GM12878 (cell line): ENCODE data around the gene BCAS3.

ENCODE experiments used
- CTCF ChIP-seq, 3 experiments: IDR thresholded peaks in 2 of 3; conservative IDR thresholded peaks in 1 of 3; 2 replicates each; pipeline ENCODE4 v1.5.1; 2011; ENCODE audit warnings: low read depth in 3 of 3, low read length in 3 of 3, mild to moderate bottlenecking in 3 of 3, control low read depth in 2 of 3, moderate library complexity in 2 of 3, inconsistent platforms in 1 of 3, mixed read lengths in 1 of 3; ENCODE audit not compliant: control insufficient read depth in 2 of 3, insufficient read depth in 1 of 3; ENCODE audit errors: extremely low read depth in 1 of 3
- EP300 ChIP-seq, 2 experiments: fragments of 150-350 bp in 1 of 2; IDR thresholded peaks; 2 replicates each; pipeline ENCODE4 v1.6.1; 2011 to 2012; ENCODE audit warnings: low read depth in 2 of 2, low read length in 2 of 2, borderline replicate concordance in 1 of 2, improper control_type of control experiment in 1 of 2, inconsistent platforms in 1 of 2; ENCODE audit not compliant: control insufficient read depth in 1 of 2
- REST ChIP-seq: IDR thresholded peaks from 2 replicates; pipeline ENCODE4 v1.6.1; 2012; ENCODE audit warnings: mild to moderate bottlenecking, low read depth, low read length
- SIX5 ChIP-seq: IDR thresholded peaks from 2 replicates; pipeline ENCODE4 v1.6.1; 2011; ENCODE audit warnings: mild to moderate bottlenecking, low read depth, low read length, moderate library complexity; ENCODE audit not compliant: severe bottlenecking
- ZBED1 ChIP-seq: IDR thresholded peaks from 2 replicates; pipeline ENCODE4 v1.6.1; 2016; ENCODE audit warnings: borderline replicate concordance

GRCh38 chr17:60671482-60671881, 6.2 kb upstream of the BCAS3 start:
- TF ChIP-seq CTCF (IDR thresholded peaks at IDR 0.05 in 2 of 3, conservative IDR thresholded peaks at IDR 0.05 in 1 of 3; ENCODE audit: control insufficient read depth in 2 of 3, extremely low read depth in 1 of 3, insufficient read depth in 1 of 3, low read depth in 3 of 3, low read length in 3 of 3) (no peak), EP300 (IDR thresholded peaks at IDR 0.05; ENCODE audit: borderline replicate concordance in 1 of 2, control insufficient read depth in 1 of 2, low read depth in 2 of 2, low read length in 2 of 2) (no peak), ZBED1 (no peak), SIX5 (no peak), REST (no peak)
